Anterior cingulate cortex (tissue), 58 donors: ENCODE results near the gene PPARG.

Experiments used
- DNase-seq, 58 donors: peaks; one replicate each; lab custom pipeline; 2025; lab: John Stamatoyannopoulos, UW

PPARG gene

GRCh38 chr3:12308517-12308916, 19.6 kb downstream of the PPARG start:
- no peak for DNase-seq

GRCh38 chr3:12309716-12310115, 20.8 kb downstream of the PPARG start:
- DNase-seq: no peak

GRCh38 chr3:12312010-12312409, 23.1 kb downstream of the PPARG start:
- DNase-seq: no peak

- no peak for DNase-seq
These were observed 24.6 kb downstream of the PPARG start for GRCh38 chr3:12313519-12313918.

- no peak for DNase-seq
These were observed 27.4 kb downstream of the PPARG start for GRCh38 chr3:12316253-12316652.

- no peak for DNase-seq
These were observed 28.0 kb downstream of the PPARG start for GRCh38 chr3:12316729-12317351.

- no peak for DNase-seq
These were observed 29.0 kb downstream of the PPARG start for GRCh38 chr3:12317914-12318313.

- no peak for DNase-seq
These were observed 30.1 kb downstream of the PPARG start for GRCh38 chr3:12318758-12319621.

- no peak for DNase-seq
These were observed 32.1 kb downstream of the PPARG start for GRCh38 chr3:12321015-12321414.

GRCh38 chr3:12323237-12323636, 34.4 kb downstream of the PPARG start:
- no peak for DNase-seq

- no peak for DNase-seq
These were observed 37.0 kb downstream of the PPARG start for GRCh38 chr3:12325586-12326515.

- no peak for DNase-seq
These were observed 38.2 kb downstream of the PPARG start for GRCh38 chr3:12327021-12327420.

- no peak for DNase-seq
These were observed 39.4 kb downstream of the PPARG start for GRCh38 chr3:12328132-12328836.

- no peak for DNase-seq
These were observed 40.1 kb downstream of the PPARG start for GRCh38 chr3:12328837-12329462.

GRCh38 chr3:12334786-12335185, 45.9 kb downstream of the PPARG start:
- no peak for DNase-seq

- DNase-seq: no peak
These were observed 46.6 kb downstream of the PPARG start for GRCh38 chr3:12335421-12335820.

- DNase-seq: no peak
These were observed 47.2 kb downstream of the PPARG start for GRCh38 chr3:12336099-12336498.

GRCh38 chr3:12338595-12339546, 50.0 kb downstream of the PPARG start:
- no peak for DNase-seq
